Bone marrow (tissue), 2 donors: ENCODE results near the gene NGLY1.

Source experiments
- DNase-seq, 2 donors: peaks; one replicate each; lab custom pipeline; 2025; lab: John Stamatoyannopoulos, UW

The NGLY1 gene, protein sequence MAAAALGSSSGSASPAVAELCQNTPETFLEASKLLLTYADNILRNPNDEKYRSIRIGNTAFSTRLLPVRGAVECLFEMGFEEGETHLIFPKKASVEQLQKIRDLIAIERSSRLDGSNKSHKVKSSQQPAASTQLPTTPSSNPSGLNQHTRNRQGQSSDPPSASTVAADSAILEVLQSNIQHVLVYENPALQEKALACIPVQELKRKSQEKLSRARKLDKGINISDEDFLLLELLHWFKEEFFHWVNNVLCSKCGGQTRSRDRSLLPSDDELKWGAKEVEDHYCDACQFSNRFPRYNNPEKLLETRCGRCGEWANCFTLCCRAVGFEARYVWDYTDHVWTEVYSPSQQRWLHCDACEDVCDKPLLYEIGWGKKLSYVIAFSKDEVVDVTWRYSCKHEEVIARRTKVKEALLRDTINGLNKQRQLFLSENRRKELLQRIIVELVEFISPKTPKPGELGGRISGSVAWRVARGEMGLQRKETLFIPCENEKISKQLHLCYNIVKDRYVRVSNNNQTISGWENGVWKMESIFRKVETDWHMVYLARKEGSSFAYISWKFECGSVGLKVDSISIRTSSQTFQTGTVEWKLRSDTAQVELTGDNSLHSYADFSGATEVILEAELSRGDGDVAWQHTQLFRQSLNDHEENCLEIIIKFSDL

DNA sequence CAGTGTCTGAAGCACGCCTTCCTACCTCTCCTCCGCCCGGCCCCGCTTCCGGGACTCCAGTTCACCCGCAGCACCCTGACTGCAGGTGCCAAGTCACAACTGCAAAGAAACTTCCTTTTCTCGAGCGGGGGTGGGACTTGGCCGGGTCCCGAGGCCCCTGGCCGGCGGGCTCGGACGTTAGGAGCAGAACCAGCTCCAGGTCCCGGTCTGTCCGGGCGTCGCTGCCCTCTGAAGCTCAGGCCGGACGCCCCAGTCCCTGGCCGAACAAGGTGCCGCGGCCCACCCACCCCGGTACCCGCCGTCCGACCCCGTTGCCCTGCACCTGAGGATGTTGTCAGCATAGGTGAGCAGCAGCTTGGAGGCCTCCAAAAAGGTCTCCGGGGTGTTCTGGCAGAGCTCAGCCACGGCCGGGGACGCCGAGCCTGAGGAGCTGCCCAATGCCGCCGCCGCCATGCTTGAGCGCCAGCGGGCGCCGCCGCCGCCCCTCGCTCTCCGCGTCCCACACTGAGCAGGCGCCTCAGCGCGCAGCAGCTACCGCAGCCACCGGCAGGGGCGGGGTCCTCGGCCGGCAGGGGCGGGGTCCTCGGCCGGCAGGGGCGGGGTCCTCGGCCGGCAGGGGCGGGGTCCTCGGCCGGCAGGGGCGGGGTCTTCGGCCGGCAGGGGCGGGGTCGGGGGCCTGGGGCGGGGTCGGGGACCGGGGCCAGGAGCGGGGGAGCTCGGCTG is at the start of gene NGLY1:
TSS of gene NGLY1 (minus strand) at position 506 of the 723 bp plus-strand sequence. CDS start at position 453, 53 bp downstream.
- DNase-seq: peak; percentile 21 to 74

DNA sequence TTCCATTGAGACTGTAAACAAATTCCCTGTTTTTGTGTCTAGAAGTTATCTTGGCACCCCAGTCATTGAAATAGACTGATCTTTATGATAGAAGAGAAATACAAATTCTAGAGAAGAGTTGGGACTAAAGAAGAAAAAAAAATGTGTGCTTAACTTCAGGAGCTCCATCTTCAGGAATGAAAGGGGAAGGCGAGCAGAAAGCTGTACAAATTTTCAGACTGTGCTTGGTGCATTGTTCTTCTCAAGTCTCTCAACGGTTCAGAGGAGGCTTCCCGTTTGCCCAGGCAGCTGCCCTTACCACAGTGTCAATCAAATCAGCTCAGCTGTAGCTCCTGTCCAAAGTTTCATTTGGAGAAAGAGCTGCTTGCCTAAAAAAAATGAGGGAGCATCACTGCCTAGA is 48.3 kb upstream of the NGLY1 start:
- DNase-seq: peak in 1 of 2 donors; percentile 71

DNA sequence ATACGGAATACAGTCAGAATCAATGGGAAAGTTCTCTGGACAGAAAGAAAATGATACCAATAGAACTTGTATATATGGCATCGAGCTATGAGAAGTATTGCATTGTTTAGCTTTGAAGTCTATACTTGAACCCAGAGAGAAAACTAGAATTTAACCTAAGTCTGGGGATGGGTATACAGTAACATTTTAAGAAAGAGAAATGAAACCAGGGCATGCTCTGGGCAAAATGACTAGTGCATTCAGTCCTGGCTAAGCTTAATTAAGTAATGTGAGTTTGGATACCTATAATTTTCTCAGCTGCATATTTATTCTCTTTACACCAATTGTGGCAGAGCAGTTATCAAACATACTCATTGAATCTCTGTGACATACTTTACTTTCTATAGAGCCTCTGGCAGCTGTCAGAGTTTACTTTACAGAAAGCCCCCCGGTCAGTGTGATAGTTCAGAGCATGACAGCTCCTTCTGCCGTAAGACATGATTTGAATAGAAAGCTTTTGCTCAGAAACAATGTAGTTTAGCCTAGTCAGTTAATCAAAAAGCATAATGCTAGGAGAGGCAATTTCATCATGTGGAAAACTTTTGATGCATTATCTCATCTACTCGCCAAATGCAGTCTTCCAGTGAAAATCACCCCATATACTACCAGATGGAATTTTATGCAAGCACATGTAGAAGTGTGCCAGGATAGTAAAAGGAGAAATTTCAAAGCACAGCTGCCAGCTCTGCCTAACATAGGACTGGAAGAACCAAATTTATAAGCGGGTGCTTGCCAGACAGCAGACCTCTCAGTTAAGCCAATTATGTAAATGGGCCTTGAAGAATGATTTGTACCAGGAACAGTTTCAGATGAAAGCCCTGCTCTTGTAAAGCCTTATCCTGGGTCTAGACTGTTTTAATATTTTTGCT is 47.4 kb upstream of the NGLY1 start:
- DNase-seq: no peak

DNA sequence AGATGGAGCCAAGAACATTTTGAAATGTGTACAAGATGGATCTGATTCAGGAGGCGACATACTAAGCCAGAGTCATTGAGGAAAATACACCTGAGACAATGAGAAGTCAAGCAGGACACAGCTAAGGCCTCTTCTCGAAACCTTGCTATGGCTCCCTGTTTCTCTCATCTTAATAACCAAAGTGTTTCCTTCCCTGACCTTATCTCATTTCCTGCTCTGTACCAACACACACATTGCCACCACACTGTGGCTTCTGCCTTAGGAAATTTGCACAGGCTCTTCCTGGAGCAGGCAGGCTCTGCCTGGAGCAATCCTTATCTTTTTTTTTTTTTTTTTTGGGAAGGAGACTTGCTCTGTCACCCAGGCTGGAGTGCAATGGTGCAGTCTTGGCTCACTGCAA is 43.3 kb upstream of the NGLY1 start:
- DNase-seq: no peak

DNA sequence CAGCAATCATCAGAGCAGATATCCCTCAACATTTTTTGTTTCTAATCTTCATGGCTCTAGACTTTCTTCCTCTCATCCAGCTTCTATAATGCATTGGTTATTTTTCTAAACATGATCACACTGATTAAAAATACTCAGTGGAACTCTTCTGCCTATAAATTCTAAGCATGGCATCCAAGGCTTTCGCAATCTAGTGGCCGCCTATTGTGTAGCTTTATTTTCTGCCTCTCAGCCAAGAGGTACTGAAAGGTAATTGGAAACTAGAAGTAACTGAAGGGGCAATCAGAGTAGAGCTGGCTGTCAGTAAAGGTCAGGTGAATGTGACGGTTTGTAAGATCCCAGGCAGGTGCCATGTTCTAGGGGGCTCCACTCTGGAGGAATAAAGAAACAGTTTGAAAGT is 40.1 kb upstream of the NGLY1 start:
- no peak for DNase-seq

DNA sequence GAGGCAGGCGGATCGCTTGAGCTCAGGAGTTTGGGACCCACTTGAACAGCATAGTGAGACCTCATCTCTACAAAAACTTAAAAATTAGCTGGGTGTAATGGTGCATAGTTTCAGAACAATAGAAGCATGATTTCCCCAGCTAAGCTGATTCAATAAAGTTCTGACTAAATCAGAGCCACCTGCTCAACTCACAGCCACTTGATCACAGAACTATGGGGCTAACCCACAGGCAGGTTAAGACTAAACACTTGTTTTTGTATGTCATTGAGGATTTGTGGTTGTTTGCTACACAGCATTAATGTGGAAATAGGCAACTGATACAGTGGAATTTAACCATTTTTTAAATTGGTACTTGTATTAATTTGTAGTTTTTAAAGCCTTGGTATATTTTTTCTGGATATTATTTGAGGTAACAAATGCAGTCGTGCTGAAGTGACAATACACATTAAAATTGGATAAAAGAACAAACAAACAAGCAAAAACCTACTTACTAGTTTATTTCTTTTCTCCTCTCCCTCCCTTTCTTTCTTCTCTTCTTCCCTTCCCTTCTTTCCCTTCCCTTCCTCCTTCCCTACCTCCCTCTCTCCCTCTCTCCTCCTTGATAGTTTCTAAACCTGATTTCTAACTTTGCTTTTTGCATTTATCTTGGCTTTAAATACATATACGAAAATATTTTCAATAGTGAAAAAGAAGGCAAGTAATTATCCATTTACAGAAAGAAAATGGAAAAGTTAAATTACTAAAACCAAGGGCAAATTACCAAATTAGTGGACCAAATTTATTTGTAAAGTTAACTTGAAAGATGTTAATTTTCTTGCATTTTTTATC is 38.7 kb upstream of the NGLY1 start:
- DNase-seq: no peak

DNA sequence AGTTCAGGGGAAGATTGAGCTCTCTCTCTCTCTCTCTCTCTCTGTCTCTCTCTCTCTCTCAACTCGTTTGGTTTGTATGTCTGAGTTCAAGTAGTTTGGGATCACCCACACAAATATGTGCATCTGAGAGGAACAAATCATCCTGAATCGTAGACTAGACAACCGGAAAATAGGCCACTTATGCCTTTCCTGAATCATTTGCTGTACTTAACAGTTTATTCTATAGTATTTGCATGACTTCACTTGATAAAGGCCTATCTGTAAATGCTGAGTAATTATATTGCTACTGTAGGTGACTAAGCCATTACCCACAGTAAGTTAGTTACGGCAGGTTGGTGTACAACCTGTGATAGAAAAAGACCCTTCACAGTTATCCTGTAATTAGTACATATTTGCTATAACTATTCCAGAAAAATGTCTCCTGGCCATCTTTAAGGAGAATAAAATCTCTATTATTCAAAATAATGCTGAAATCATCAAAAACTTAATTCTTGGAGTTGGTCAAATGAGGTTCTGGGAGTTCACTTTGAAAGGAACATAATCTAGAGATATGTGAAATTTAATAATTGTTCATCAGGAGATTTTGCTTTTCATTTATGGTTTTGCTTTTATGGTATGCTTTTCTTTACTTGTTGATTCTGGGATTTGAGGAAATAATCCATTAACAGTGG is 37.7 kb upstream of the NGLY1 start:
- DNase-seq: no peak

DNA sequence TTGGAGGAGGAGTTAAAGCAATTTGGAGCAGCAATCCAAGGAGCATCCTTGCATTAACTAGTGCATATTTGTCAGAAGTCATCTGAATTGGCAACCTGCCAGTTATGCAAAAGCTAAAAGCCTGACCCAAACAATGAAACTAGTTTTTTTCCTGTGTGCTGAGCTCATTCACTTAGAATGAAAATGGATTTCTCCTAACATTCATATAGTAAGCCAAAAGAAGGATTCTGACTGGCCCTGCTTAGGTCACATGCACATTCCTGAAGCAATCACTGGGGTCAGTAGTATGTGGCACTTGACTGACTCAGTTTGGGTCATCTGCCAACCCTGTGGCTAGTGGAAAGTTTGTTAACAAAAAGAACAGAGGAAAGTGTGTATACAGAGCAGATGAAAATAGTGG is 37.1 kb upstream of the NGLY1 start:
- no peak for DNase-seq

DNA sequence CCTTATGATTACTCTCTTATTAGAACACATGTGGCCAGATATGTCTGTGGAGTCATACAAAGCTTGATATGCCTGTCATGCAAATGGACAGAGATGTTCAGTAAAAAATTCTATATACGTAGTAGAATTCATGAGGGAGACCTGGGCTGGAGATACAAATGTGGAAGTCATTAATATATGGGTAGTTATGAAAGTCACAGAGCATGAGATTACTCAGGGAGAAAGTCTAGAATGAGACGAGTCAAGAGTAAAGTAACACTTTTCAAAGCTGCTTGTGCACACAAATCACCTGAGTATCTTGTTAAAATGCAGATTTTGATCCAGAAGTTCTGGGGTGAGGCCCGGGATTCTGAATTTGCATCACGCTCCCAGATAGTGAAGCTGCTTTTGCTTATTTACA is 35.1 kb upstream of the NGLY1 start:
- DNase-seq: no peak

DNA sequence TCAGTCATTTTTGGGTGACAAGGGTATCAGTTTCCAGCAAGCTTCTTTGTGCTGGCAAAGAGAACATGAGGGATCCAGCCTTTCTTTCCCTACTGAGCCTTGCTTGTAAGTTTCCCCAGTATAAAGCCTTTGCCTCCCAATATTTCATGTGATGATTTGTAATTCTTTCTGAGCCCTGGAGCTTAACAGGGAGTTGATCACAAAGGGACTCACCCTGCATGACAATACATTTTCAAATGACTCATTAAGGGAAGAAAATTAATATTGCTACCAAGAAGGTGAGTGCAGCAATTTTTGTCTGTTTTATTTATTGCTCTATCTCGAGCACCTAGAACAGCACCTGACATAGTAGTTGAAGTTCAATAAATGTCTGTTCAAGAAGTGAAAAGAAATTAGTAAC is 34.4 kb upstream of the NGLY1 start:
- no peak for DNase-seq

DNA sequence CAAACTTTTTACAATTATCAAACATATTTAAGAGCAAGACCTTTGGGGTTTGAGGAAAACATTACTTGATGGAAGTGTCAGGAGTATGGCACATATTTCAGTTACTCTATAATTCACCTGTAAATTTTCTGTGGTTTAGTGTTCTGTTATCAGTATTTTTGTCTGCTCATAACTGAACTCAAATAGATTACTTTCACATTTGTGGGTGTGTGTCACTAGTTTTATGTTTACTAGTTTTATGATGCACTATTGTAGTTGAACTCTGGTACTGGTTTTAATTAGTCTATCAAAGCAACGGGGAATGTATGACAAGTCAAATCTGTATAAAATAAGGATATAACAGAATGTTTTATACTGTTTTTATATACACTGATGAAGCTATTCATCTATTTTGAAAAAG is 33.9 kb upstream of the NGLY1 start:
- DNase-seq: no peak

DNA sequence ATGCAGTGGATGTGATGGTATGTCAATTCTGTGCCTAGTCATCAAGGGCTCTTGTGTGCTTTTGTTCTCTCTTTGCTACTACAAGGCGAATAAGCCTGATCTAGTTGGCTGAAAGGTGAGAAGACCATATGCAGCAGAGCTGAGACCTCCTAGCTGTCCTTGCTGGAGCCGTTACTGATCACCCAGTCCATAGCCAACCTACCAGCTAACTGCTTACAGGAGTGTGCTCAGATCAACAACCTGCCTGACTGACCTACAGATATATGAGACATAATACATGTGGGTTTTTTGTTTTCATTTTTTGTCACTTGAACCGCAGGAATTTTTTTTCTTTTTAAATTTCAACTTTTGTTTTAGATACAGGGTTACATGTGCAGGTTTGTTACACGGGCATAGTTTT is 29.4 kb upstream of the NGLY1 start:
- DNase-seq: no peak

DNA sequence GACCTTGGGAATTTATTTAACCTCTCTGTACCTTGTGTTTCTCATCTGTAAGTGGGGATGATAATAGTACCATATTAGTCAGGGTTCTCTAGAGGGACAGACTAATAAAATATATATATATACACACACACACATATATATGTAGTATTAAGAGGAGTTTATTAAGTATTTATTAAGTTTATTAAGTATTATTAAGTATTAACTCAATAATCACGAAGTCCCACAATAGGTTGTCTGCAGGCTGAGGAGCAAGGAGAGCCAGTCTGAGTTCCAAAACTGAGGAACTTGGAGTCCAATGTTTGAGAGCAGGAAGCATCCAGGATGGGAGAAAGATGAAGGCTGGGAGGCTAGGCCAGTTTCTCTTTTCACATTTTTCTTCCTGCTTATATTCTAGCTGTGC is 21.4 kb upstream of the NGLY1 start:
- DNase-seq: no peak

DNA sequence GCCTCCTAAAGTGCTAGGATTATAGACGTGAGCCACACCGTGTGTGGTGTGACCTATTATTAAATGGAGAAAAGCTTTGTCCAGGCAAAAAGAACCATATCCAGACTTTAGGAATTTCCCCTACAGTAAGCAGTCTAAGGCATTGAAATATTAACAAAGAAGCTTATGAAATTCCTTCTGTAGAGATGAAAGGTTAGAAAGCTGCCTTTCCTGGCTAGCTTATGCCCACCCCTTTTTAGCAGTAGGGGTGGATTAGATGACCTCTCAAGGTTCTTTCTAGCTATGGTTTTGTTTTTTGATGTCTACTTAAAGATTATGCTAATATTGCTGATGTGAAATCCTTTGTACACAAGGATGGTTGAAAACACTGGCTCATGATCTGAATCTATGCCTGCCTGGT is 20.6 kb upstream of the NGLY1 start:
- DNase-seq: no peak

DNA sequence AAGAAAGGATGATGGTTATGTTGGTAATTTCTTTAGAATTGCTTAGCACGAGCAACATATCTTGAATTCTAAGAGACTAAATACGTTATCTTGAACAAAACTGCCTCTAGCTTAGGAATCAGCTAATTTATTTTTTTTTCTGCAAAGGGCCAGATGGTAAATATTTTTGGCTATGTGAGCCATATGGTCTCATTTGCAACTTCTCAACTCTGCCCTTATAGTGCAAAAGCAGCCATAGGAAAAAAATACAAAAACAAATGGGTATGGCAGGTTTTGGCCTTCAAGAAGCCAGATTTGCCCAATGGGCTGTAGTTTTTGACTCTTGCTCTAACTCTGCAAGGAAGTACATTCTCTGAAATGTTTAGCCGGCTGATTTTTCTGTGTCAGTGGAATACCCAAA is 18.5 kb upstream of the NGLY1 start:
- DNase-seq: no peak

DNA sequence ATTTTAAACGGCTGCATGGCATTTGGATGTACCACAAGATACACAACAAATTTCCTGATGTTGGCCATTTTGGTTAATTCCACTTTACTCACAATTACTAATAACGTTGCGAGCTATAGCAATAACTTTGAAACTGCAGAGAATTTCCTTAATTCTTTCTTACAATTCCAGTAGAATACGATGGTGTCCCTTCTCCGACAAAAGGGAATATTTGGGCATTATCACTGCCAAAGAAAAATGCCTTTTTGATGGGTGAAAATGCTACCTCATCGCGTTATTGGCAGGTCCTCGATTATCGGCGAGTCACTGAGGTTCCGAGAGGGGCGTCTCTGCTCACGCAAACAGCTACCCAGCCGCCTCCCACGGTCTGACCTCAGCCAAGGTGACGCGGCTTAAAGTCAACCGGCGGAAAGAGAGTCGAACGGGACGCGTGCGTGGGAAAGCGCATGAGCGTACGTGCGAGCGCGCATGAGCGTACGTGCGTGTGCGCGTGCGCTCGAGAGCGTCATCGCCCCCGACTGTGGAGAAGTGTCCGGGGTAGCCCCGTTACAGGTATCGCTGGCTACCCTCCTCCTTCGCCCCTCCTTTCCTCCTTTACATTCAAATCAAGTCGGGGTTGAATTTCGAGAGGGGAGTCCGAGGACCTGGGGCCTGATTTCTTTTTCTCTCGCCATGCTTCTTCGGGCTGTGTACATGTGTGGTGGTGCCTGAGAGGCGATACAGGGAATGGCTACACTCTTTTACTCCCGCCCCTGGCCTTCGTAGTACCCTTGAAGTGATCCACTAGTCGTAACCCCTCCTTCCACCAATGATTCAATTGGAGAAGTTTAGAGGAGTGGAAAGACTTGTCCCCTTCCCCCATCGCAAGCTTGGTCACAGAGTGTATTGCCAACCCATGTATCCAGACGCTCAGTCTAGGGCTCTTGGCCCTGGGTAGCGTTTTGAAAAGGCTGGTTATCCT is 6.6 kb upstream of the NGLY1 start, which contains the start of gene OXSM:
TSS of gene OXSM (plus strand) at position 495 of the 961 bp plus-strand sequence. CDS start 931 bp downstream, outside the sequence.
- peak; percentile 58 to 80 for DNase-seq

DNA sequence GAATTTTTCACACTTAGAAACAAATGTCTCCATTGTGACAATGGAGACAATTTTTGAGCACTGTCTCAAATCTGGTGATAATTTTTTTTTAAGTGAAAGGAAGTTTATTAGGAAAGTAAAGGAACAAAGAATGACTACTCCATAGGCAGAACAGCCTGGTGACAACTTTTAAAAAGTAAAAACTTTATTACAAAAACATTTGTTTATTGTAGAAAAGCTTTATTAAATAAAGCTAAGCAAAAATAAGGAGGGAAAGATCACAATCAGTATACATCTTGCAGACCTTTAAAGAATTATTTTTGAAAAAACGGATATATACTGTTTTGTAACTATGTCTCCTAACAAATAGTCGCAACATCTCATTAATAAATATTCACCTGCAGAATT is 6.0 kb upstream of the NGLY1 start:
- no peak for DNase-seq

DNA sequence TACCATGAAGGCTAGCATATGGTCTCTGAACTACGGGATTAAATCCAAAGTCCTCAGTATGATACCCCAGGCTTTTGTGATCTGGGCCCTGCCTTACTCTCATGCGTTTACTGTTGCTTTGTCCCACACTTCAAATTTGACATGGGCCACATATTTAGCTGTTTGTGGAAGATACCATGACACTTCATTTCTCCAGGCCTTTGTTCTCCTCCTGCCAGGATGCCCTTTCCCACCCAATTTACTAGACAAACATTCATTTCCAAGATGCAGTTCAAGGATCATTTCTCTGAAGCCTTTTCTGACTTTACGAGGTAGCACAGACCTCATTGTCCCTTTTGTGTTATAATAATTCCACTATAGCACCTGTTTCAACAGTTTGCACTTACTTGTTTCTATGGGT is 4.4 kb upstream of the NGLY1 start:
- no peak for DNase-seq

DNA sequence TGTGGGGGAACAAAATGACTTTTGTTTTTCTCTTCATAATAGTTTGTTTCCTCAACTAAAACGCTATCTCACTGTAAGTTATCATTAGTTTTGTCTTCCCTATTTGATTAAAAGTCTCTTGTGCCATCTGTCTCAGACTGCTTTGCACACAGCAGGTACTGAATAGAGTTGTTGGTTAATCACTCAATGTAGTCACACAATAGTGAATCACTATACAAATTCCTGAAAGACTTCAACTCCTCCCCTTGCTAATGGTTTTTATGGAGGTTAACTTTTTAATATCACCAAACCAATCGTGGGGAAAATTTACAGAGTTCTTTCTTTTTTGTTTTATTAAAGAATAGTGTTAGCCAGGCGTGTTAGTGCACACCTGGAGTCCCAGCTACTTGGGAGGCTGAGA is 2.6 kb upstream of the NGLY1 start:
- DNase-seq: no peak
